HG03432 (cell line): ENCODE data around the gene NUP93.
"Not testable (repeated sequence)": the region's sequence is repeated elsewhere in the genome, so short reads cannot be mapped to it uniquely, and the experiment has no call there.

ENCODE experiments used
- ATAC-seq: cut with Tn5 transposase; IDR thresholded peaks from one replicate; pipeline ENCODE4 v1.9.1; 2021; ENCODE audit warnings: mild to moderate bottlenecking, moderate library complexity; ENCODE audit not compliant: unreplicated experiment

Gene NUP93

GRCh38 chr16:56774016-56774680 is 44.2 kb downstream of the NUP93 start:
- no peak for ATAC-seq

GRCh38 chr16:56775162-56775561 is 45.2 kb downstream of the NUP93 start:
- ATAC-seq = no peak

DNA sequence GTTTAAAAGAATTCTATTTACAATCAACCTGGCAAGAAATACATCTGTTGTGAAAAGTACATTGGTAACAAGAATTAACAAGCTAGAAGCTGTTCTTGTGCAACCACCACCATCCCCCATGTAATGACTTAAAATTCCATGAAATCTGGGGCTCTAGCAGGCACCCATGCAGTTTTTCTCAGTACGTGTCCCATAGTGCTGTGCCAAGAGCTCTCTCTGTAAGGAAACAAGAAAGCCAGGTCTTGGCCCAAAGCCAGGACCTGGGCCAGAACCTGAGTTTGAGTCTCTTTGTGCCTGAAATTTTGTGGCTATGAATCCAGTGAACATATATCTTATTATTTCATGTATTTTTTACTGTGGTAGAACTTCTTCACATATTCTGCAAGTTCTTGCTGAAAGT is 46.6 kb downstream of the NUP93 start:
- no peak for ATAC-seq

- ATAC-seq = no peak
These were observed 47.1 kb downstream of the NUP93 start for GRCh38 chr16:56777001-56777400.

- ATAC-seq = no peak
These were observed 47.6 kb downstream of the NUP93 start for GRCh38 chr16:56777482-56777881.

DNA sequence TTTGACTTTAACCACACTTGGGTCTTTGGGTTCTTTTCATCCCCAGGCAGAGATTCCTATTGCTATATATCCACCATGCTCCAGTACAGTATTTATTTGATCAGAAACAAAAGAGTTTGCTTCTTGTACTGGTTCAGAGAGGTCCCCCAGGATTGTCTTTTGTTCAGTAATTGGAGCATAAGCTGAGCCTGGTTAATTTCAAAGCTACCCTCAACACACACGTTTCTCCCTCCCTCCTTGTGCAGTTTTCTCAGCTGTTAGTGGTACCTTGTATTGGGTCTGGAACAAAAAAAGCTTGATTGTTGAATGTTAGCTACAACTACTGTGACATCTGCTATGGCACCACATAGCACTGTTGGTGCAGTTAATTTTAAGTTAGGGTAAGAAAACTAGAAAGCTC is 50.0 kb downstream of the NUP93 start:
- no peak for ATAC-seq

GRCh38 chr16:56780646-56781045 is 50.7 kb downstream of the NUP93 start:
- ATAC-seq = no peak

DNA sequence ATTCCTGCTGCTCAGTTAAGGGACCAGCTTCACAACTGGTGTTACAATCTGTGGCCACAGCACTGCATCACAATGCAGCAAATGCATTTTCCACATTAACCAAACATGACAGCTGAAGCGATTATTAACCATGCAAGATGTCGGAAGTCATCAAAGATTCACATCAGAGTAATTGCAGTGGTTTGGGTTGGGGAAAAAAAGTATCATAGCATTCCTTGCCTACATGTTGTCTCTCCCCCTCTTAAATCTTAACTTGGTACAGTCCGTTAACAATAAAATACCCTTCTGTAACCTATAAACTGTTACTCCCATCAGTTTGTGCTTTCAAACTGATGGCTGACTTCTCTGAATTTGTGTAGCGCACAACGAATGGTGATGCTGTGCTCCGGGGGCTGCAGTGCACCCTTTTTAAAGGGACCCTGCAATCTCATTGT is 51.6 kb downstream of the NUP93 start:
- no peak for ATAC-seq

DNA sequence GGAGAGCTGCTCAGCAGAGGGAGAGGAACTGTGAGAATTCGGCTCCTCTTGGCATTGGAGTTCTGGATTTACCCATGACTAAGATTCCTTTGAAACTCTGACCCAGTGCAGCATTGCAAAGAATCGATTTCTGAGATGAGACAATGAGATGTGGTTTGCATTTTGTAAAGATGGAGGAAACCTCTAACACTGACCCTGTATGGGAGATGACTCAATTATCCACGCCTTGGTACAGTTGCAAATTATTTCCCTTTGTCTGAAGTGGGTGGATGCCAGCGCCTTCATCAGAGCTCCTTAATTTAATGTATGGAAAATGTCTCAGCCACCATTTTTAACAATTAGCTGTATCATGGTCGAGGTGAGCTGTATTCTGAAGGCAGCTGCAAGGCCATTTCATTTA is 53.4 kb downstream of the NUP93 start:
- ATAC-seq = no peak

DNA sequence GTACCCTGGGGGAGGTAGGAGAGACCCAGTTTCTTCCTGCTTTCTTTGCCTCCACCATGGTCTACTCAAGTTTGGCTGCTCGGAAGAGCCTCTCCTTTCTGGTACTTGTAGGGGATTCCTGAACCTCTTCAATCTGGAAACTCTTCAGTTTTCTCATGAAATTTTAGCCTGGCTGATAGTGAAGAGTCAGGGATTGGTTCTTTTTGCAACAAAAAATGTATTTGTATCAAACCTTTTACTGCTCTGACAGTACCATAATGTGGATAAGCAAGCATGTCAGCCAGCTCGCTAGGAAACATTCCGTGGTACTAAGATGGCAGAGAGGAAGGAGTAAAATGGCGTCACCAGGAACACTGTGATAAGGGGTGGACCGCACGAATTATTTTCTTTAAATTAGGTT is 55.4 kb downstream of the NUP93 start:
- no peak for ATAC-seq

- ATAC-seq = no peak
These were observed 57.2 kb downstream of the NUP93 start for GRCh38 chr16:56787167-56787566.

DNA sequence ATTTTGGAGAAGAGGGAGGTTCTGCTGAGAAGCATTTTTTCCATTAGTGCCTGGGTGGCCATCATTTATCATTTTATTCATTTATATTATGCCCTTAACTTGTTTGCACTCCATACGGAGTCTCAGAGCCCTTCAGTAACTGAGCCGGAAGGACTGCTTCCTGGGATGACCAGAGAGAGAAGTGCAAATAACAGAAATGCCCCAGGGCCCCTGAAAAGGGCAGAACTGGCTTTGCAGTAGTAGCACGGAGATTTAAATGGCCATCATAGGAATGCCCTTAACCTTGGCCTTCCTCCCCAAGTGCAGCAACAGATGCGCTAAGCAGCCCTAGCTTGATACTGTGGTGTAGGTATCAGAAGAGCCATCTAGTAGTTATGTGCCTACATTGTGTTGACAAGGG is 58.5 kb downstream of the NUP93 start:
- ATAC-seq = no peak

DNA sequence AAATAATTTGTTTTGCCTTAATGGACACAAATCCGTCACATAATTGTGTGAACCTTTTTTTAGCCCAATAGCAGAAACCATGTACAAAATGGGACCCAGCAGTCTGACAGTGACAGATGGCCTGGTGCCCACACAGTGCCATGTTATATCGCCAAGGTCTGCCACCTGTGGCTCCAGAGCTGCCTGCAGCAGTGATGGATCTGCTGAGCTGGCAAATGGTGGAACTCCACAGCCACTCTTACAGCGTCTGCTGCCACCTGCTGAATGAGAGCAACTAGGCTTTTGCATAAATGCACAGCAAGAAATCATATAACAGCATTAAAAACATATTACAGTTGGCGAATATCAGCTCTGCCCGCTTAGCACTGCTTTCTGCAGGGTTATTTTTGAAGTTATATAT is 59.4 kb downstream of the NUP93 start:
- ATAC-seq = no peak

DNA sequence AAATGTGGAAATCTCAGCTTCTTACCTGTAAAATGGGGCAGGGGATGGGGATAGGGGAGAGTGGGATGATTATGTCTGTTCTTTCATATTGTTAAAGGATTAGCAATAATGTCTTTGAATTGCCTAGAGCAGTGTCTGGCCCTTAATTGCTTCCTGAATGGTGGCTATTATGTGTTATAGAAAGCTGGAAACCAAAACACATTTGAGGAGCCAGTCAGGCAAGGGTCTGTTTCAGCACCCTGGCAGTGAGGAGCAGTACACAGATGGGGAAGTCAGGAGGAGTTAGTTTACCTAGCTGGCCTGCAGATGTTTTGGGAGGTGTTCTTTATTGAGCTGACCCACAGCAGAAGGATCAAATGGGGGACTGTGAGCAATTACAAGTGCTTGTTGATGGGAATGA is 63.0 kb downstream of the NUP93 start:
- ATAC-seq = no peak

- no peak for ATAC-seq
These were observed 63.6 kb downstream of the NUP93 start for GRCh38 chr16:56793492-56793891.

DNA sequence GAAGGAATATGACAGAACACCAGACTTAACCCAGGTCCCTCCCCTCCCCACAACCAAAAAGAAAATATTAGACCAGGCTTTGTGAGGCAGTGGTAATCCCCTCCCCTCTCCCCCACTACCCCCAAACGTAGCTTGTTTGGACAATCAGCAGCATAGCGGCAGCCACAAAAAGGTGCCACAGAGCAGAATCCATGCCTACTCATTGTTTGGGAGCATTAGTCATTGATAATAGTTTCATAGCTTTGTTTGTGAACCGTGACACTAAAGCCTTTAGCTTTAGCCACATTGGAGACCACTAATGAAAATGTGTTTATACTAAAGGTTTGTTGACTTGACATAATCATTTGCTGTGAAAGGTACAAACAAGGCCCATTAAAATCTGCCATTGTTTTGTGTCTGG is 65.1 kb downstream of the NUP93 start:
- ATAC-seq = no peak

- ATAC-seq = not testable (repeated sequence)
These were observed 67.1 kb downstream of the NUP93 start for GRCh38 chr16:56797038-56797437.

DNA sequence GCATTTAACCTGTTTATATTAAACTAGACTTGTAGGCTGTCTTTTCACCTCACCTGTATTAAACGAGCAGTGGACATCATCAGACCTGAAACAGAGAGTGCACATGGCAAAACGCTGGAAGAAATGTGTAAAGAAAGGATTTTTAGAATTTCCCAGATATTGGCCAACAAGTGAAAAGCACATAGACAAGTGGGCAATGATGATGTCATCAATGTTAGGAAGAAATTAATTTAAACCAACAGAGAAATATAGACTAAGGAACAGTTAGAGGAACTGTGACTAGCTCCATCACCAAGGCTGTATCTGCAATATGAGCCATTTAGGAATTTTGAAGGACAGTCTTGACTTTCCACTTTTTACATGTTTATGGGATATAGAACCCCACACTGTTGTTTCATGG is 67.9 kb downstream of the NUP93 start:
- ATAC-seq = no peak

DNA sequence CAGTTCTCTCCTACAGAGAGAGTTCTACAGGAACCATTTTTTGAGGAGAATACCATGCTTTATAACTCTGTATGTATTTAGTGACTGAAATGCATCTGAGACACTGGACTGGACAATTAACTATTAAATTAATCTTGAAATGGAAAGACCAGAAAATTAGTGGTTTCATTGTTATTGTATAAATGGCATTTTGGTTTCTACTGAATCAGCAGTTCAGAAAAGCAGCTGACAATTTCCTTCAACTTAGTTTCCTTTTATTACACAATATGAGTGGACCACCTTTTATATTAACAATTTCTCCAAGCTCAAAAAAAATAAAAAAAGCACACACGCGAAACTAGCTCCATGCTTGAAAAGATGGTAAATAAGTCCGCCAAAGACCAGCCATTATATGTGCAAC is 69.0 kb downstream of the NUP93 start:
- ATAC-seq = no peak

DNA sequence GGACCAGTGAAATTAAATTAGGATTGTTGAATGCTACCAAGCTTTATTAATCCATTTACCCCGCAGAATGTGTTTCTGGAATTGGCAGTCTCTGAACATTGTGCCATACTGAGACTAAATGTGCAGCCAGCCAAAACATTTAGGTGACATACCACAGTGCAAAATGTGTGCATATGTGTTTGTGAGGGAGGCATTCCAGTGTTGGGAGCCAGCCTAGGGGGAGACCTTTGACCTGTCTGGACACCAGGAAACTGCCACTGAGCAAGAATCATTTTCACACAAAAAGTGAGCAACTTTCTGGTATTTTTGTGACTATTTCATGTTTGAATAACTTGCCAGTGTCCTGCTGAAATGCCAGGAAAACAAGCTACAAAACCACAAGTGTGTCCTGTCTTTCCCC is 70.4 kb downstream of the NUP93 start:
- ATAC-seq = no peak

DNA sequence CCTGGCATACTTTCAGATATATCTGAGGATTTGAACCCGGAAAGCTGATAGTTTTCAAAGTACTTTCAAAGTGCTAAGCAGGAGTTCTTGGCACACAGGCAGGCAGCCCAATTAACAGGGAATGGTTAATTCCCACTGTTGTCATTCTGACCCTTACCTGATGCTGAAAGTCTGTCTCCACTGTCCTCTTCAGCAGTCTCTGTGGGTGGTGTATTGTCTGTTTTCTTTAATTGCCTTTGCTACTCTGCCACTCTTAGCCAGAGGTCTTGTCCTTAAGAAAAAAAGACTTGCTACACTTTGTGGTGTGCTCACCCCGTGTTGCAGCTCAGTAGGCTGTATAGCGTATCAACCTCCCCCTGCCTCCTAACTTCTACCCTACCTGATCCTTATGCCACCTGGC is 71.8 kb downstream of the NUP93 start:
- no peak for ATAC-seq

- ATAC-seq = no peak
These were observed 77.2 kb downstream of the NUP93 start for GRCh38 chr16:56807011-56807675.

- not testable (repeated sequence) for ATAC-seq
These were observed 77.7 kb downstream of the NUP93 start for GRCh38 chr16:56807676-56808067.
